AG20443 (cell line): ENCODE measurements around the gene RHNO1.

Source experiments
- DNase-seq: peaks from one replicate; pipeline ENCODE4 v3.0.0; 2012; ENCODE audit warnings: low spot score, mixed read lengths

RHNO1 gene

GRCh38 chr12:2877047-2877952 is at the start of gene RHNO1, which contains the start of gene FOXM1:
TSS of gene RHNO1 (plus strand) at chr12:2877223. CDS start at chr12:2885367, 8,144 bp downstream.
TSS of gene FOXM1 (minus strand) at chr12:2877174. CDS start at chr12:2874478, 2,696 bp downstream.
- peak; percentile 98 for DNase-seq

GRCh38 chr12:2829275-2829674 is 47.7 kb upstream of the RHNO1 start:
- DNase-seq = no peak

- DNase-seq = no peak
These were observed 44.4 kb upstream of the RHNO1 start for GRCh38 chr12:2832550-2833127.

GRCh38 chr12:2833327-2833726 is 43.7 kb upstream of the RHNO1 start:
- DNase-seq = no peak

- DNase-seq = no peak
These were observed 43.2 kb upstream of the RHNO1 start for GRCh38 chr12:2833810-2834209.

- peak; percentile 67 for DNase-seq
These were observed 42.2 kb upstream of the RHNO1 start, which contains the start of gene NRIP2 for GRCh38 chr12:2834581-2835491. TSS of gene NRIP2 (minus strand) at chr12:2835035. CDS start at chr12:2834983, 52 bp downstream.

GRCh38 chr12:2835691-2836403 is 41.2 kb upstream of the RHNO1 start:
- no peak for DNase-seq

- DNase-seq = no peak
These were observed 40.4 kb upstream of the RHNO1 start for GRCh38 chr12:2836574-2836973.

- DNase-seq = no peak
These were observed 35.9 kb upstream of the RHNO1 start for GRCh38 chr12:2841056-2841650.

- no peak for DNase-seq
These were observed 34.1 kb upstream of the RHNO1 start for GRCh38 chr12:2842948-2843347.

GRCh38 chr12:2844786-2845185 is 32.2 kb upstream of the RHNO1 start:
- DNase-seq = no peak

- peak; percentile 42 for DNase-seq
These were observed 31.7 kb upstream of the RHNO1 start for GRCh38 chr12:2845280-2845679.

GRCh38 chr12:2851931-2852330 is 25.1 kb upstream of the RHNO1 start:
- no peak for DNase-seq

GRCh38 chr12:2853626-2854025 is 23.4 kb upstream of the RHNO1 start:
- DNase-seq = peak; percentile 97

- DNase-seq = no peak
These were observed 22.2 kb upstream of the RHNO1 start for GRCh38 chr12:2854669-2855453.

GRCh38 chr12:2855546-2855945 is 21.5 kb upstream of the RHNO1 start:
- DNase-seq = no peak

GRCh38 chr12:2856051-2856450 is 21.0 kb upstream of the RHNO1 start:
- no peak for DNase-seq

GRCh38 chr12:2857021-2857431 is 20.0 kb upstream of the RHNO1 start, which contains the start of gene TEX52:
TSS of gene TEX52 (minus strand) at chr12:2857039. CDS start at chr12:2857026, 13 bp downstream.
- DNase-seq = no peak

GRCh38 chr12:2857576-2857975 is 19.4 kb upstream of the RHNO1 start:
- DNase-seq = no peak

GRCh38 chr12:2858334-2858733 is 18.7 kb upstream of the RHNO1 start:
- DNase-seq = no peak
